H1 (cell line): ENCODE data around the gene STKLD1.

Experiments used
- CEBPB ChIP-seq: IDR thresholded peaks from 2 replicates; pipeline ENCODE4 v1.6.1; 2012; ENCODE audit warnings: low read depth, low read length
- CTCF ChIP-seq, 3 experiments: IDR thresholded peaks; 1 replicate in 2 of 3; 2 replicates in 1 of 3; pipeline versions ENCODE4 v1.5.1 to v1.6.1; 2011; ENCODE audit warnings: low read length in 3 of 3, mild to moderate bottlenecking in 3 of 3, inconsistent platforms in 2 of 3, low read depth in 1 of 3, moderate library complexity in 1 of 3; ENCODE audit not compliant: insufficient read depth in 1 of 3; ENCODE audit errors: control extremely low read depth in 1 of 3
- EP300 ChIP-seq, 2 experiments: IDR thresholded peaks; 1 replicate in 1 of 2; 2 replicates in 1 of 2; pipeline ENCODE4 v1.6.1; 2011 to 2012; ENCODE audit warnings: low read depth in 2 of 2, low read length in 2 of 2, mild to moderate bottlenecking in 2 of 2, borderline replicate concordance in 1 of 2, inconsistent platforms in 1 of 2, moderate library complexity in 1 of 2
- EZH2 ChIP-seq: fragments of 200-600 bp; sonication (generic); IDR thresholded peaks from 2 replicates; pipeline ENCODE4 v1.7.1; 2012; ENCODE audit warnings: low read depth, mild to moderate bottlenecking, moderate library complexity, low read length, inconsistent platforms; ENCODE audit not compliant: severe bottlenecking
- HDAC2 ChIP-seq, 2 experiments: fragments of 300-600 bp in 1 of 2; sonication (generic) in 1 of 2; IDR thresholded peaks; 2 replicates each; pipeline ENCODE4 v1.6.1; 2011 to 2012; ENCODE audit warnings: low read depth in 2 of 2, low read length in 2 of 2, mild to moderate bottlenecking in 2 of 2, moderate library complexity in 2 of 2, borderline replicate concordance in 1 of 2, inconsistent platforms in 1 of 2
- KDM5A ChIP-seq: fragments of 200-600 bp; IDR thresholded peaks from 2 replicates; pipeline ENCODE4 v1.7.1; 2012; ENCODE audit warnings: mild to moderate bottlenecking, low read length, inconsistent platforms, mixed read lengths
- PHF8 ChIP-seq: fragments of 200-600 bp; sonication (generic); conservative IDR thresholded peaks from 2 replicates; pipeline ENCODE4 v1.7.1; 2012; ENCODE audit warnings: low read depth, mild to moderate bottlenecking, inconsistent platforms, low read length, moderate library complexity
- POLR2A ChIP-seq, 2 experiments: IDR thresholded peaks; 1 replicate in 1 of 2; 2 replicates in 1 of 2; pipeline ENCODE4 v1.6.1; 2011; ENCODE audit warnings: low read depth in 2 of 2, low read length in 2 of 2, mild to moderate bottlenecking in 2 of 2; ENCODE audit errors: control extremely low read depth in 1 of 2
- POLR2AphosphoS5 ChIP-seq: IDR thresholded peaks from 2 replicates; pipeline ENCODE4 v1.6.1; 2011; ENCODE audit warnings: low read depth, low read length
- RFX5 ChIP-seq: IDR thresholded peaks from 2 replicates; pipeline ENCODE4 v1.6.1; 2011; ENCODE audit warnings: low read depth, low read length, improper control_type of control experiment, borderline replicate concordance
- SAP30 ChIP-seq: fragments of 300-600 bp; sonication (generic); IDR thresholded peaks from 2 replicates; pipeline ENCODE4 v1.7.1; 2012; ENCODE audit warnings: low read length, moderate library complexity, mild to moderate bottlenecking, inconsistent platforms; ENCODE audit not compliant: insufficient read depth, insufficient replicate concordance
- TAF1 ChIP-seq: IDR thresholded peaks from 2 replicates; pipeline ENCODE4 v1.6.1; 2011; ENCODE audit warnings: mild to moderate bottlenecking, low read depth, low read length

GRCh38 chr9:133437753-133438531 lies 61.8 kb downstream of the STKLD1 start:
- TF ChIP-seq CTCF (IDR thresholded peaks at IDR 0.05; ENCODE audit: control extremely low read depth in 1 of 3, insufficient read depth in 1 of 3, low read depth in 1 of 3, low read length in 3 of 3): no peak
- TF ChIP-seq SAP30: no peak
- no peak for TF ChIP-seq EZH2
- no peak for TF ChIP-seq POLR2AphosphoS5
- TF ChIP-seq RFX5: no peak
- TF ChIP-seq TAF1: no peak
- no peak for TF ChIP-seq HDAC2 (IDR thresholded peaks at IDR 0.05; ENCODE audit: borderline replicate concordance in 1 of 2, low read depth in 2 of 2, low read length in 2 of 2)
- no peak for TF ChIP-seq POLR2A (IDR thresholded peaks at IDR 0.05; ENCODE audit: control extremely low read depth in 1 of 2, low read depth in 2 of 2, low read length in 2 of 2)
- TF ChIP-seq CEBPB: no peak
- TF ChIP-seq EP300 (IDR thresholded peaks at IDR 0.05; ENCODE audit: borderline replicate concordance in 1 of 2, low read depth in 2 of 2, low read length in 2 of 2): no peak
- TF ChIP-seq KDM5A: no peak
- no peak for TF ChIP-seq PHF8
